ENCODE results near the gene LAMTOR4.
"Not testable (repeated sequence)": the region's sequence is repeated elsewhere in the genome, so short reads cannot be mapped to it uniquely, and the experiment has no call there.

LAMTOR4 gene

GRCh38 chr7:100173806-100174495 is 25.2 kb downstream of the LAMTOR4 start:
- DNase-seq = no peak

GRCh38 chr7:100174582-100174981 is 25.9 kb downstream of the LAMTOR4 start:
- no peak for DNase-seq

- no peak for DNase-seq
Observed at GRCh38 chr7:100175296-100175935, 26.7 kb downstream of the LAMTOR4 start.

- no peak for DNase-seq
Observed at GRCh38 chr7:100176096-100177044, 27.7 kb downstream of the LAMTOR4 start.

- peak; percentile 100 for DNase-seq
Observed at GRCh38 chr7:100177045-100178001, 28.6 kb downstream of the LAMTOR4 start, which contains the start of the genes GPC2 and STAG3. Gene GPC2, minus strand, starts transcription at chr7:100177381. Its CDS starts 182 bp downstream, at chr7:100177199. Gene STAG3, plus strand, starts transcription at chr7:100177918. Its CDS starts 2,639 bp downstream, at chr7:100180557.

- not testable (repeated sequence) for DNase-seq
Observed at GRCh38 chr7:100180084-100180483, 31.4 kb downstream of the LAMTOR4 start.

GRCh38 chr7:100182616-100183015 is 33.9 kb downstream of the LAMTOR4 start:
- not testable (repeated sequence) for DNase-seq

GRCh38 chr7:100183090-100183489 is 34.4 kb downstream of the LAMTOR4 start:
- DNase-seq = not testable (repeated sequence)

- DNase-seq = no peak
Observed at GRCh38 chr7:100185726-100186125, 37.0 kb downstream of the LAMTOR4 start.

GRCh38 chr7:100189061-100189460 is 40.3 kb downstream of the LAMTOR4 start:
- DNase-seq = no peak

- DNase-seq = no peak
Observed at GRCh38 chr7:100190048-100190711, 41.5 kb downstream of the LAMTOR4 start.

- no peak for DNase-seq
Observed at GRCh38 chr7:100191775-100192174, 43.1 kb downstream of the LAMTOR4 start.

GRCh38 chr7:100192281-100192862 is 43.7 kb downstream of the LAMTOR4 start:
- DNase-seq = not testable (repeated sequence)

- DNase-seq = no peak
Observed at GRCh38 chr7:100192969-100193368, 44.3 kb downstream of the LAMTOR4 start.

GRCh38 chr7:100195222-100195621 is 46.5 kb downstream of the LAMTOR4 start:
- no peak for DNase-seq

GRCh38 chr7:100195901-100196322 is 47.2 kb downstream of the LAMTOR4 start:
- not testable (repeated sequence) for DNase-seq

- DNase-seq = no peak
Observed at GRCh38 chr7:100198266-100198665, 49.5 kb downstream of the LAMTOR4 start.

- DNase-seq = no peak
Observed at GRCh38 chr7:100200693-100201092, 52.0 kb downstream of the LAMTOR4 start.
